Activated CD4-positive, alpha-beta T cell treated with anti-CD3 and anti-CD28 coated beads, Interleukin-2, amount 50 U/mL, for 16 hours (primary cell): ENCODE results near the gene SHD.
"Not testable (repeated sequence)": the region's sequence is repeated elsewhere in the genome, so short reads cannot be mapped to it uniquely, and the experiment has no call there.

Experiments used
- DNase-seq: peaks from one replicate; pipeline ENCODE4 v3.0.0-alpha.2; 2020

Gene SHD

GRCh38 chr19:4267101-4267900, 11.8 kb upstream of the SHD start:
- DNase-seq, result peak; percentile 60

GRCh38 chr19:4267901-4268815, 10.9 kb upstream of the SHD start:
- DNase-seq, result no peak

GRCh38 chr19:4268816-4269430, 10.1 kb upstream of the SHD start:
- DNase-seq, result no peak

GRCh38 chr19:4272894-4273293, 6.2 kb upstream of the SHD start:
- no peak for DNase-seq

- not testable (repeated sequence) for DNase-seq
These were observed 4.8 kb upstream of the SHD start for GRCh38 chr19:4274321-4274686.

GRCh38 chr19:4277191-4277696, 1.8 kb upstream of the SHD start:
- no peak for DNase-seq

GRCh38 chr19:4278010-4278409, 1.1 kb upstream of the SHD start:
- no peak for DNase-seq

- no peak for DNase-seq
These were observed 132 bp downstream of the SHD start for GRCh38 chr19:4279267-4279529.

GRCh38 chr19:4279530-4280422, 710 bp downstream of the SHD start:
- no peak for DNase-seq

GRCh38 chr19:4284176-4284958, 5.3 kb downstream of the SHD start:
- no peak for DNase-seq

- DNase-seq, result no peak
These were observed 5.9 kb downstream of the SHD start for GRCh38 chr19:4284974-4285373.

GRCh38 chr19:4286141-4286540, 7.1 kb downstream of the SHD start:
- not testable (repeated sequence) for DNase-seq

- DNase-seq, result no peak
These were observed 9.2 kb downstream of the SHD start for GRCh38 chr19:4288091-4288777.

- DNase-seq, result no peak
These were observed 12.2 kb downstream of the SHD start for GRCh38 chr19:4291184-4291732.

GRCh38 chr19:4292515-4292914, 13.4 kb downstream of the SHD start:
- DNase-seq, result no peak

GRCh38 chr19:4294389-4294788, 15.3 kb downstream of the SHD start:
- DNase-seq, result no peak

- DNase-seq, result no peak
These were observed 17.1 kb downstream of the SHD start for GRCh38 chr19:4295972-4296771.

GRCh38 chr19:4297901-4298809, 19.1 kb downstream of the SHD start:
- peak; percentile 39 for DNase-seq
